NCI-H2196 treated with DMSO at 0.1 percent for 48 hours (cell line): Measurements from ENCODE around the gene SPATA45.
"Not testable (repeated sequence)": the region's sequence is repeated elsewhere in the genome, so short reads cannot be mapped to it uniquely, and the experiment has no call there.

Experiments used
- DNase-seq: peaks from one replicate; lab custom pipeline; 2025; ENCODE audit not compliant: unreplicated experiment; lab: John Stamatoyannopoulos, UW

SPATA45 gene

DNA sequence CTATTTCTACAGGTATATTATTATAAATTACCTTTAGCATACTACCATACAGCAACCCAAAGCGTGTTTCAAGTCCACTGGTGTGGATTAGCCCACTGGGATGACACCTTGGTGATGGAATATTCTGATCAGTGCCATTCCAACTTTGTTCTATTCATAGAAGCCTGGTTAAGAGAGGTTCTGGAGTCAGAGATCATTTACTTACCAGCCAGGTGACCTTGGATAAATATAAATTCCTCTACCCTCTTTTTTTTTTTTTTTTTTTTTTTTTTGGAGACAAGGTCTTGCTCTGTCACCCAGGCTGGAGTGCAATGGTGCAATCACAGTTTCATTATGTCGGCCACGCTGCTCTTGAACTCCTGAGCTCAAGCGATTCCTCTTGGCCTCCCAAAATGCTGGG lies at the start of gene SPATA45:
Gene SPATA45 (minus strand): TSS at position 101 of the 400 bp plus-strand sequence. CDS start 11,500 bp downstream, outside the sequence.
- DNase-seq = no peak

DNA sequence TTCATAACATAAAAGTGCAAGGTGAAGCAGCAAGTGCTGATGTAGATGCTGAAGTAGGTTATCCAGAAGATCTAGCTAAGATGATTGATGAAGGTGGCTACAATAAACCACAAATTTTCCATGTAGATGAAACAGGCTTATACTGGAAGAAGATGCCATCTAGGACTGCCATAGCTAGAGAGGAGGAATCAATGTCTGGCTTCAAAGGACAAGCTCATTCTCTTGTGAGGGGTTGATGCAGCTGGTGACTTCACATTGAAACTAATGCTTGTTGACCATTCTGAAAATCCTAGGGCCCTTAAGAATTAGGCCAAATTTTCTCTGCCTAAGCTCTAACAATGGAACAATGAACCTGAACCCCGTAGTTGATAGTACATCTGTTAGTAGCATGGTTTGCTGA lies 44.7 kb upstream of the SPATA45 start:
- DNase-seq = no peak

DNA sequence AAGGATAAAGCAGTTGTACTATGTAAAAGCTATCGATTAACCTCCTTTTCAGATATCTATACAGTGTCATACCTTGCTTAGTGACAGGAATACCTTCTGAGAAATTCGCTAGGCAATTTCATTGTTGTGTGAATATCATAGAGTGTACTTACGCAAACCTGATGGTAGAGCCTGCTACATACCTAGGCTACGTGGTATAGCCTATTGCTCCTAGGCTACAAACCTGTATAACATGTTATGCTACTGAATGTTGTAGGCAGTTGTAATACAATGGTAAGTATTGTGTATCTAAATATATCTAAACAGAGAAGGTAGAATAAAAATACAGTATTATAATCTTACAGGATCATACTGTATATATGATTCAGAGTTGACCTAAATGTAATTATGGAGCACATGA lies 37.1 kb upstream of the SPATA45 start:
- DNase-seq = no peak

DNA sequence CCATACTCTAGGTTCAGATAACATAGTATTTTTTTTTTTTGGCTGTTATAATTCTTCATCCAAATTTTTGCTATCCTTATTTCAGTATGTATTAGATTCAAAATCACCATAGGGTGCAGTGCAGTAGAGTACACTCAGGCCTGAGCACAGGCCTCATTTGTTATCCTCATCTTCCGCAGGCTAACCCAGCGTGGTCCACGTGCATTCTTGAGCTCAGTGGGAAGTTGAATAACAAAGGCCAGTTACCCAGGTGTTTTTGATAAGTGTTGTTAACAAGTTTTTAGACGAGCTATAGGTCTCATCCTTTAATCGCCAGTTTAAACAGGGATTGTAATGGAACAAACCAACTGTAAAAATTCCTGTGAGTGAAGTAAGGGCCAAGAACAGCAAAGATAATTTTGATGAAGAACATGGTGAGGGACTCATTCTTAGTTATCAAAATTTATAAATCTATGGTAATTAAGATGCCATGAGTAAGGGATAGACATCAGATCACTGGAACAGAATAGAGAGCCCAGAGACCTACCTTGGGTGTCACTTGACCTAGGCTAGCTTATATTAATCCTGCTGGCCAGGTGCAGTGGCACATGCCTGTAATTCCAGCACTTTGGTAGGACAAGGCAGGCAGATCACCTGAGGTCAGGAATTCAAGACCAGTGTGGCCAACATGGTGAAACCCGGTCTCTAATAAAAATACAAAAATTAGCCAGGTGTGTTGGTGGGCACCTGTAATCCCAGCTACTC lies 32.7 kb upstream of the SPATA45 start:
- no peak for DNase-seq

DNA sequence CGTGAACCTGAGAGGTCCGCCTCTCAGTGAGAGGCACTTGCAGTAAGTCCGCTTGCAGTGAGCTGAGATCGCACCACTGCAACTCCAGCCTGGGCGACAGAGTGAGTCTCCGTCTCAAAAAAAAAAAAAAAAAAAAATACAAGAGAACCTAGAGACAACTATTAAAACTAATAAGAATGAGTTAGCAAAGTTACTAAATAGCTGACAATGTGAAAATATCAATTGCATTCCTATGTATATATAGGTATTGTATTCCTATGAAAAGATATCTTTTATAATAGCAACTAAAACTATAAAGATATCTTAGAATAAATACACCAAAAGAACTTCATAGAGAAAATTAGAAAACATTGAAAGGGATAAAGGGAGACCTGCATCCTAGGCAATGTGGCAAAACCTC lies 31.0 kb upstream of the SPATA45 start:
- DNase-seq = no peak

DNA sequence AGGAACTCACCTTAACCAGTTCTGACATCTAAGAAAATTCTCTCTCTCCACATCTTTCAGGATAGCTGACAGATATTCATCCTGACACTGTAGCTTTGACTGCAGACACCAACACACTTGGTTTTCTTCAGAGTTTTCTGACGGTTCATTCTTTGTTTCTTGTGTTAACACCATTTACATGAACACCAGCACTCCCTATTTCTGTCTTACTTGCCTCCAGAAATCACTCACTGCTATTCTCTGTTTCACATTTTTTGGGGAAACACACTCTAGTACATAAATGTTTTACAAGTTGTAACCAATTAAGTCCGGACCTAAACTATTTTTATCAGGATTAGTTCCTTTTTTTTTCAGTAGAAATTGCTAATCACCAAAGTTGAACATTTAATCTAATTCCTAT lies 26.1 kb upstream of the SPATA45 start:
- no peak for DNase-seq

DNA sequence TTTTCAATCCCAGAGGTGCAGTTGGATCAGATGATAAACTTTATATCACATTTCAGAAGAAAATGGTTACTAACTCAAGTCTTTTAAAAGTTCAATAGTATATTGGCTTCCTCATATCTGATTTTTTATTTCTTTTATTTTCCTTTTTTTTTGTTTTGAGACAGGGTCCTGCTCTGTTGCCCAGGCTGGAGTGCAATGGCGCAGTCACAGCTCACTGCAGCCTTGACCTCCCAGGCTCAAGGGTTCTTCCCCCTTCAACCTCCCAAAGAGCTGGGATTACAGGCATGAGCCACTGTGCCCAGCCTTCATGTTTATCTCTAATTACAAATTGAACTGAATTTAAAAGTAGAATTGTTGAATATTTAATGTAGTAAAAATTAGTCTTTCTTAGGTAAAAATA lies 24.5 kb upstream of the SPATA45 start:
- no peak for DNase-seq

DNA sequence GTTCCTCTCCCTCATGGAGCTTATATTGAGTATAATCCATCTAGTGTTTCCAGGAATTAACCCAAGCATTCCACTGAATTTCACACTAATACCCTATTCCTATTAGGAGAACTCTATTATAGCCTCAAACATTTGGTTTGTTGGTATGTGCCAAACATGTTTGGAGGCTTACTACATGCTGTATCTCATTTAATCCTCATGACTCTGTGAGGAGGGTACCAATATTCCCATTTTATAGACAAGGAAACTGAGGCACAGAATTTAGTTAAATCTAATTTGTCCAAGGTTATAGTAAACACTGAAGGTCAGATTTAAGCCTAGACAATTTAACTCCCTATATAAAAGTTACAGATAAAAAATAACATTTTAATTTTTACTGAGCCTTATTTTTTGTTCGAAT lies 19.7 kb upstream of the SPATA45 start:
- no peak for DNase-seq

DNA sequence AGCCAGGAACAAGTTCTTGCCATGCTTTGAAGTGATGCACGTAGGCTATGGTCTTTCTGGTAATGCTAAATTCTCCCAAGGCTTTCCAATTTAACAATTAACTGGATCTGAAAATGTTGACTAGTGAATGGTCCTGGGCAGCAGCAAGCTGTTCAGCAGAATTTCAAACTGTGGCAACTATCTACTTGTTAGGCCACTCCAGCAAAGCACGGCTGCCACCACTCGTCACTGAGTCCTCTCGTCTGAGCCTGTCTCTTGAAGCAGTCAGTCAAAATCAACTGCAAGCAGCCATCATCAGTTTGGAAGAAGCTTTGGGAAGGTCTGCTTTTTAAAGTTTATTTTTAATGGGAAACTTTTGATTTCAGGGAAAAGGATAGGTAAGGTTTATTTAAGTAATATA lies 16.8 kb upstream of the SPATA45 start:
- no peak for DNase-seq

DNA sequence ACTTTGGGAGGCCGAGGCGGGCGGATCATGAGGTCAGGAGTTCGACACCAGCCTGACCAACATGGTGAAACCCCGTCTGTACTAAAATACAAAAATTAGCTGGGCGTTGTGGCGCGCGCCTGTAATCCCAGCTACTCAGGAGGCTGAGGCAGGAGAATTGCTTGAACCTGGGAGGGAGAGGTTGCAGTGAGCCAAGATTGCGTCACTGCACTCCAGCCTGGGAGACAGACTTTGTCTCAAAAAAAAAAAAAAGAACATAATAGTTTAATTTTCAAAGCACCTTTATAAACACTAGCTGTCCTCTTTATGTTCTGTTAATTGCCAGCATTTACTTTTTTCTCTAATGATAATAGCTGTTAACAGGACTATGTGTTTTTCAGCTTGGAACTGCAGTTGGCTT lies 15.9 kb upstream of the SPATA45 start:
- DNase-seq = not testable (repeated sequence)

DNA sequence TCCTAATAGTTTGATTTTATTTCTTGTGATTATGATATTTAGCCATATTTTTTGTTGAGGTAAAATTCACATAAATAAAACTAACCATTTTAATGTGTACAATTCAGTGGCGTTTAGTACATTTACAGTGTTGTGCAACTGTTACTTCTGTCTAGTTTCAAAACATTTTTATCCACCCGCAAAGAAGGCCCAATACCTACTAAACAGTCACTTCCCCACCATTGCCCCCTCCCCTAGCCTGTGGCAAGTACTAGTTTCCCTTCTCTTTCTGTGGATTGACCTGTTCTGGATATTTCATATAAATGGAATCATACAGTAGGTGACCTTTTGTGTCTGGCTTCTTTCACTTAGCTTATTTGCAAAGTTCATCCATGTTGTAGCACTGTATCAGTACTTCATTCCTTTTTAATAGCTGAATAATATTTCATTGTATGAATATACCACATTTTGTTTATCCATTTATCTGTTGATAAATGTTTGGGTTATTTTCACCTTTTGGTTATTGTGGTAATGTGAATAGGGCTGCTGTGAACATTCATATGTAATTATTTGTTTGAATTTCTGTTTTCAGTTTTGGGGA lies 14.8 kb upstream of the SPATA45 start:
- DNase-seq = no peak

DNA sequence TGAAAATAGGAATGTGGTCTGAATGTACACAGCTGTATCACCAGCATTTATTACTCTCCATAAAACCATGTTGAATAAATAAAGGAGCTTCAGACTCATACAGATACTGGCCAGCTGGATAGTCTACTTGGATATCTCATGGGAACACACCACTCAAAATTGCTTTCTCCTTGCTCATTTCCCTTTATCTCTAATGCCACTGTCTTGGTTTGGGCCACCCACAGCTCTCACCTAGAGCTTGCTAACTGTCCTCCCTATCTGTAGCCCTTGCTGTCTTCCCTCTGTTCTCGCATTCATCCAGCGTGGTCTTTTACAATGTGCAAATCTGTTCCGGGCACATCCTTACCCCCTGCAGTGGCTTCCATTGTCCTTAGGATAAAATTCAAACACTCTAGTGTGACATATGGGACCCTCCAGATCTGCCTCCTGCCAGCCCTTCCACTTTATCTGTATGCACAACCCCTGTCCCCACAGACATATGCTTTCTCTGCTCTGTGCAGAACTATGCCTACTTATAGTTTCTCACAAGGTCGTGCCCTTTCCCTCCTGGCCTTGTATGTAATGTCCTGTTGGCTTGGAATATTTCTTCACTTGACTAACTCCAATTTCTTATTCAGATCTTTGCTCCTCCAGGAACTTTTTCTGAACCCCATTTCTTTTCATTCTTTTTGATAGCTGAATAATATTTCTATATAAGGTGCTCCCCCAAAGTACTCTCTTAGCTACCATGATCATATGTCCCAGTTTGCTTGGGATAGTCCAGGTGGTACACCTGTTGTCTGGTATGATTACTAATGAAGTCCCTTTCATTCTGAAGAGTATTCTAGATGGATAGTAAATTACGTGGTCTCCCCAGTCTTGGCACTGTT lies 13.5 kb upstream of the SPATA45 start:
- DNase-seq = no peak

DNA sequence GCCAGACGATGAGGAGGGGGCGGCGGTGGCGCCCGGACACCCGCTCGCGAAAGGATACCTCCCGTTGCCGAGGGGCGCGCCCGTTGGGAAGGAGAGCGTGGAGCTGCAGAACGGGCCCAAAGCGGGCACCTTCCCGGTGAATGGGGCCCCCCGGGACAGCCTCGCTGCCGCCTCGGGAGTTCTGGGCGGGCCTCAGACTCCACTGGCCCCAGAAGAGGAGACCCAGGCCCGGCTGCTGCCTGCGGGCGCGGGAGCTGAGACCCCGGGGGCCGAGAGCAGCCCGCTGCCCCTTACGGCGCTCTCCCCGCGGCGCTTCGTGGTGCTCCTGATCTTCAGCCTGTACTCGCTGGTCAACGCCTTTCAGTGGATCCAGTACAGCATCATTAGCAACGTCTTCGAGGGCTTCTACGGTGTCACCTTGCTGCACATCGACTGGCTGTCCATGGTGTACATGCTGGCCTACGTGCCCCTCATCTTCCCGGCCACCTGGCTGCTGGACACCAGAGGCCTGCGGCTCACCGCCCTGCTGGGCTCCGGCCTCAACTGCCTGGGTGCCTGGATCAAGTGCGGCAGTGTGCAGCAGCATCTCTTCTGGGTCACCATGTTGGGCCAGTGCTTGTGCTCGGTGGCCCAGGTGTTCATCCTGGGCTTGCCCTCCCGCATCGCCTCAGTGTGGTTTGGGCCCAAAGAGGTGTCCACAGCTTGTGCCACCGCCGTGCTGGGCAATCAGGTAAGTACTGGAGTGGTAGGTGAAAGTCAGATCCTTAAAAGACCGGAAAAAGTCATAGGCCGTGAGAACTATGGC lies 11.2 kb upstream of the SPATA45 start:
- no peak for DNase-seq

DNA sequence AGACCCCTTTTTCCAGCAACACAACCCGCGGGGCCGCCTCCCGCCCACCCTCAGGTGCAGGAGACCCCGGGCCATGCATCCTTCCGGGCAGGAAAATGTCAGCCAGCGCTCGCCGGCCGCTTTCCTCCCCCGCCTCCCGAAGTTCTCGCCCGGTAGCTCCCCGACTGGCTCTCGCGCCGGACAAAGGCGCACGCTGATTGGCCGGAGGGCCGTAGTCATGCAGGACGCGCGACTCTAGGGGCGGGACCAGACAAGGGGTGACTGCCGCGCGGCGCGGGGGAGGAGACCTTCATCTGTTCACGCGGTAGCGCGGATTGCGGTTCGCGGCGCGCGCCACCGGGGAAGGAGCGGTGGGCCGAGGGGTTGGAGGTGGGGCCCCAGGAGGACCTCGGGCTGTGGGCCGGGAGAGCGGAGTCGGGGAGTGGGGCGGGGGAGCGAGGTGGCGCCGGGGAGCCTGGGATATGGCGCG lies 10.6 kb upstream of the SPATA45 start, which contains the start of gene FLVCR1:
Gene FLVCR1 (plus strand): TSS at position 284 of the 469 bp plus-strand sequence. CDS start 178 bp downstream, at position 462.
- peak; percentile 92 for DNase-seq

DNA sequence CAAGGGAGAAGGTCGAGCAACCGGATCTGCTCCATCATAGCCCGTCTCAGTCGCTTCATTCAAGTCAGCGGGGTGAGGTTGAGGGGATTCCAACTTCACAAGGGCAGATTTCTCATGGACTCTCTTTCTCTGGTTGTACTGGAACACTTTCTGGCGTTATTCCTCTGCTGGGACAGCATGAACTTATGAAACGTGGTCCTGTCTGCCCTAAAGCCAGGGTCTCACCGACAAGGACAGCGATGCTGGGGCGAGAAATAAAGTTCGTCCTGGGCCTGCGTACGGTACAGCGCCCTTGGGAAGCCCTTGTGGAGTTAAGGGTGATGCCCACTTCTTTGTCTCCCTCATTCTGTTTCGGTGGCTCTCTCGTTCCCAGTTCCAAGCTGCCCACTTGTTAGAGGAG lies 9.3 kb upstream of the SPATA45 start:
- no peak for DNase-seq

DNA sequence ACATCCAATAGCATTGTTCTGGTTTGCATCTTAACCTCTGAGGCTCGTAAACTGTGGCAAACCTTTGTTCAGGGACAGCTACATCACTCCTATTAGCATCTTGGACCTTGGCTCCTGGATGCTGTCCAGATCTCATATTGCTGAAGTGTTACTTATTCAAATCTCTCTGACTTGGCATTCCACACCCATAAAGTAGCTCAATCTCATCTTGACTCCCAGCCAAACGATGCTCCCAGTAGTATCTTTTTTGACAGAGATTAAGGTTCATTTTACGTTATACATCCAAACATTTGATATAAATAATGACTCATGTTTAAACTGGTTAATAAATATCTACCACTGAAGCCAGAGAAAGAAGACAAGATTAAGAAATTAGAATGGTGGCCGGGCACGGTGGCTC lies 6.2 kb upstream of the SPATA45 start:
- DNase-seq = no peak

DNA sequence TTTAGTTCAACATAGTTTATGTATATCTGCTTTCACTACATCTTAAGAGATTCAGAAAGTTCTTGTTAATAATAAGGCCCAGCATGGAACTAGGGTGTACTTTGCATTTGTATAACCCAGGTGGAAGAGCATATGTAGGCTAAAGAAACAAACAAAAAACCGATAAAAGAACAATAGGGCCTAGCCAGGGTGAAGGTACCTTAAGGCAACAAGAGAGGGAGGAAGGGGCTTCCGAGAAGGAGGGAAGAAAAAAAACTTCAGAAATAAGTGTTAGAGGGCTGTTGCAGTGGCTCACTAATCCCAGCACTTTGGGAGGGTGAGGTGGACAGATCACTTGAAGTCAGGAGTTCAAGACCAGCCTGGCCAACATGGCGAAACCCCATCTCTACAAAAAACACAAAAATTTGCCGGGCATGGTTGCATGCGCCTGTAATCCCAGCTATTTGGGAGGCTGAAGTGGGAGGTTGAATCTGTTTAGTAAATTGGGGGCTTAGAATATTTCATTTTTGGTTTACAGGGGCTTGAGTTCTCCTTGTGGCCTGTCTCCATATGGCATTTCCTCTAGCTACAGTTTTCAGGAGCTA lies 4.7 kb upstream of the SPATA45 start:
- no peak for DNase-seq

DNA sequence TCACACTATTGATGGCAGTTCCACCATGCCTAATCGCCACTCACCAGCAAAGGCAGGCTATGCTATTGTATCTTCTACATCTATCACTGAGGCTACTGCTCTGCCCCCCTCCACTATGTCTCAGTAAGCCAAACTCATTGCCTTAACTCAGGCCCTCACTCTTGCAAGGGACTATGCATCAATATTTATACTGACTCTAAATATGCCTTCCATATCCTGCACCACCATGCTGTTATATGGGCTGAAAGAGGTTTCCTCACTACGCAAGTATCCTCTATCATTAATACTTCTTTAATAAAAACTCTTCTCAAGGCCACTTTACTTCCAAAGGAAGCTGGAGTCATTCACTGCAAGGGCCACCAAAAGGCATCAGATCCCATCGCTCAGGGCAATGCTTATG lies 2.9 kb downstream of the SPATA45 start:
- DNase-seq = not testable (repeated sequence)

DNA sequence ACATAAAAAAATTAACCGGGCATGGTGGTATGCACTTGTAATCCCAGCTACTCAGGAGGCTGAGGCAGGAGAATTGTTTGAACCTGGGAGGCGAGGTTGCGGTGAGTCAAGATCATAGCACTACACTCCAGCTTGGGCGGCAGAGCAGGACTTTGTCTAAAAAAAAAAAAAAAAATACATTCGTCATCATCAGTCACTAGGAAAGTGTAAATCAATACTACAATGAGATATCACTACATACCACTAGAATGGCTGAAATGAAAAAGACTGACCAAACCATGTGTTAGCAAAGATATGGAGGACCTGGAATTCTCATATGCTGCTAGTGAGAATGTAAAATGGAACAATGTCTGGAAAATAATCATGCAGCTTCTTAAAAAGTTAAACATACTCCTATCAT lies 9.3 kb downstream of the SPATA45 start:
- no peak for DNase-seq
